HG03354 (cell line): ENCODE data around the gene UBTD1.
"Not testable (repeated sequence)": the region's sequence is repeated elsewhere in the genome, so short reads cannot be mapped to it uniquely, and the experiment has no call there.

Source experiments
- ATAC-seq: cut with Tn5 transposase; IDR thresholded peaks from one replicate; pipeline ENCODE4 v1.9.1; 2021; ENCODE audit warnings: mild to moderate bottlenecking; ENCODE audit not compliant: unreplicated experiment, poor library complexity, severe bottlenecking

Gene UBTD1, protein sequence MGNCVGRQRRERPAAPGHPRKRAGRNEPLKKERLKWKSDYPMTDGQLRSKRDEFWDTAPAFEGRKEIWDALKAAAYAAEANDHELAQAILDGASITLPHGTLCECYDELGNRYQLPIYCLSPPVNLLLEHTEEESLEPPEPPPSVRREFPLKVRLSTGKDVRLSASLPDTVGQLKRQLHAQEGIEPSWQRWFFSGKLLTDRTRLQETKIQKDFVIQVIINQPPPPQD

DNA sequence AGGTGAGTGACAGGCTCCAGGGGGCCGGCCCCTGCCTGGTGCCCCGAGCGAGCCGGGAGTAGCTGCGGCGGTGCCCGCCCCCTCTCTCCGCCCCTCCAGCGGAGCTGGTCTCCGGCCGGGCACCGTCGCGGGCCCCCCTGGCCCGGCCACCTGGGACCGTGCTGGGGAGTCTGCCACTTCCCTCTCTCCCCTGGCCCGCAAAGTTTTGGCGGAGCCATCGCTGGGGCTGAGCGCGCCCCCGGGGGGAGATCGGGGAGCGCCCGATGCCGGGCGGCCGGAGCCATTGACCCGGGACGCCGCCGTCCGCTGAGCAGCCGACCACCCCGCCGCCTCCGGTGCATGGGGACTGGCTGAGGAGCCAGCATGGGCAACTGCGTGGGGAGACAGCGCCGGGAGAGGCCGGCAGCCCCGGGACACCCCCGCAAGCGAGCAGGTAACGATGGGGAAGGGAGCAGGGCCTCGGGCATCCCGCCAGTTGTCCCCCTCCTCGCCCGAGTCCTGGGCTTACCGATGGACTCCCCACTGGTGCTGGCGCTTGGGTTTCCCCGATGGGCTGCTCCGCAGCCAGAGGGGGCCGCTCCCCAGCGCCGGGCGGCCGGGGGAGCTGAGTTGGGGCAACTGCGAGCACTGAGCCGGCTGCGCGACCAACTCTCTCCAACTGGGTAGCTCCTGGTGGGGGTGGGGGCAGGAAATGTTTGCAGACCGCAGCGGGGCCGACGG lies at the start of gene UBTD1:
Gene UBTD1, plus strand, starts transcription at position 84 of the 720 bp plus-strand sequence. Its CDS starts 280 bp downstream, at position 364.
- ATAC-seq: peak; percentile 14

DNA sequence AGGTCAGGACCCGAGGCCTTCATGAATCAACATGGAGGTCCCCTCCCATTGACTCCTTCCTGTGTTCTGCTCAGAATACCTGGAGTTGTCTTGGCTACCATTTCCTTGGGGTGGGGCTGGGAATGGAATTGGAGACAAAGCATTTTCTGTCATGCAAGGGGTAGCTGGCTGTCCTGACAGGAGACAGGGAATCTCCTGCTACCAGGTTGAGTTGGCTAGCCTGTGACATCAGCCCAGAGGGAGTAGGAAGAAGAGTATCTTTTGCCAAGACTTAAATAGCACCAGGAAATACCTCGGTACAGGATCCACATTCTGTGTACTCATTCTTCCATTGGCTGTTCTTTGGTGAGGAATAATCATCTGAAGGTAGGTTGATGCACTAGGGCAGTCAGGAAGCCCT lies 47.9 kb upstream of the UBTD1 start:
- no peak for ATAC-seq

DNA sequence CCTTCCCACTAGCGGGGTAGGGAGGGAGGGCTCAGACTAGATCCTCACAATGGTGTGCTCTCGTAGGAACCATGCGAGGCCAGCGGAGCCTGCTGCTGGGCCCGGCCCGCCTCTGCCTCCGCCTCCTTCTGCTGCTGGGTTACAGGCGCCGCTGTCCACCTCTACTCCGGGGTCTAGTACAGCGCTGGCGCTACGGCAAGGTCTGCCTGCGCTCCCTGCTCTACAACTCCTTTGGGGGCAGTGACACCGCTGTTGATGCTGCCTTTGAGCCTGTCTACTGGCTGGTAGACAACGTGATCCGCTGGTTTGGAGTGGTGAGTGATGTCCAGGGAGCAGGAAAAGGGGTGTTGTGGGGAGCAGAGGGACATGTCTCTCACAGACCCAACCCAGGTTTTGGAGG lies 47.1 kb upstream of the UBTD1 start:
- ATAC-seq: no peak

- ATAC-seq: no peak
These were observed 46.4 kb upstream of the UBTD1 start for GRCh38 chr10:97452352-97452751.

GRCh38 chr10:97454330-97455036 lies 44.2 kb upstream of the UBTD1 start:
- ATAC-seq: no peak

DNA sequence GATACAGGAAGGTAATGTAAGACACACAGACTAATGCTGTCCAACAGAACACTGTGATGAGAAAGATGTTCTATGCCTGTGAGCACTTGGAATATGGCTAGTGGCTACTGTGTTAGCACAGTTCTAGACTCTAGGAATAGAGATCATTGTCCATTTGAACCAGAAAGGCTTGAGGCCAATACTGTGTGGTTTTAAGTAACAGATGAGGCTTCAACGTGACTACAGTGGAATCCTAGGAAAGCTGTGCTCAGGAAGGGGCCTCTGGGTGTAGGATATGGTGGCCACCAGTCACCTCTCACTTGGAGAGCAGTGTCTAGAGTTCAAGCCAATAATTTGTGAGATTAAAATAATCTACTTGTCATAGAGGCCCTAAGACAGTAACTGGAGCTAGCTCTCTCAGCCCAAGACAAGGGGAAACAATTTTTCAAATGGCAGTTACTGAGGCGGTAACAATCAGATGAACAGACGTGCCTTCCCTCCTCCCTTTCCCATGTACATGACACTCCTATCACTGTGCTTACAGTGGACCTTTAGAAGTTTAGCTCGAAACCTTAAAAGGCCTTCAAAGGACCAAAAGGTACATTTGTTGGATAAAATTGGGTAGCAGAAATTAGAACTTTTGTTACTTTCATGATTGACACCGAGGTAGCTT lies 42.6 kb upstream of the UBTD1 start:
- no peak for ATAC-seq

DNA sequence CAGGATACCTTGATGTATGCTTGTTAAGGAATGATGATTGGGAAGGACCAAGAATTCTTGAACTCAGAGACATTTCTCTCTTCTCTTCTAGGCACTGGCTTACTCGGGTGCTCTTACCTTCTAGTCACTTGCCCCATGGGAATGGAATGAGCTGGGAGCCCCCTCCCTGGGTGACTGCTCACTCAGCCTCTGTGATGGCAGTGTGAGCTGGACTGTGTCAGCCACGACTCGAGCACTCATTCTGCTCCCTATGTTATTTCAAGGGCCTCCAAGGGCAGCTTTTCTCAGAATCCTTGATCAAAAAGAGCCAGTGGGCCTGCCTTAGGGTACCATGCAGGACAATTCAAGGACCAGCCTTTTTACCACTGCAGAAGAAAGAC lies 42.0 kb upstream of the UBTD1 start:
- ATAC-seq: no peak

GRCh38 chr10:97459111-97459510 lies 39.6 kb upstream of the UBTD1 start:
- ATAC-seq: no peak

GRCh38 chr10:97459933-97460332 lies 38.8 kb upstream of the UBTD1 start:
- ATAC-seq: no peak

- no peak for ATAC-seq
These were observed 36.4 kb upstream of the UBTD1 start for GRCh38 chr10:97462309-97462708.

DNA sequence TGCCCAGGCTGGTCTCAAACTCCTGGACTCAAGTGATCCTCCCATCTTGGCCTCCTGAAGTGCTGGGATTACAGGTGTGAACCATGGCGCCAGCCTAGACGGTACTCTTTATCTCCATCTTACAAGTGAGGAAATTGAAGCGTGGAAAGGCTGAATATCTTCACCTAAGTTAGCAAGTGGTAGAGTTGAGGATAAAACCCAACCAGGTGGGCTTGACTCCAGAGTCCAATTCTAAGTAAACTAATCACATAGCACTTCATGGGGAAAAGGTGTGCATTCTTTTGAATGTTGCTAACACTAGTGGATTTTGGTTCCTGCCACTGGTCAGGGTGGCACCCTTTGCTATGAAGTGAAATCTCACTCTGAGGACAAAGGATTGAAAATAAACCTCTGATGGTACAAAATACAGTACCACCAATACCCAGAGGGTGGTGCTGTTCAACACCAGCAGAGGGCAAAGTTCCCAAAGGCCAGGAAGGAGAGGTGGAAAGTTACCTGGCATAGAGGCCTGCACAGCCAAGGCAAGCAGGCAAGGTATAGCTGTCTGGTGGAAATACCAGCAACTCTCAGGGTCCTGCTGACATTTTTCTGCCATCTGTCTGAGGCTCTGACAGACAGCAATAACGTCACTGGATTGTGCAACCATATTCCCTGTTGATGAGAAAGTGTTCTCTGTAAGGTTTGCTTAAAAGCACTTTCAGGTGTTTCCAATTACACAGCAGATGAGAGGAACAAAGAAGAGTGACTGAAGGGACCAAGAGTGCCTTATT lies 35.2 kb upstream of the UBTD1 start:
- ATAC-seq: no peak

- ATAC-seq: no peak
These were observed 34.5 kb upstream of the UBTD1 start for GRCh38 chr10:97464226-97464625.

- no peak for ATAC-seq
These were observed 32.7 kb upstream of the UBTD1 start for GRCh38 chr10:97465982-97466381.

- no peak for ATAC-seq
These were observed 32.0 kb upstream of the UBTD1 start for GRCh38 chr10:97466755-97467154.

DNA sequence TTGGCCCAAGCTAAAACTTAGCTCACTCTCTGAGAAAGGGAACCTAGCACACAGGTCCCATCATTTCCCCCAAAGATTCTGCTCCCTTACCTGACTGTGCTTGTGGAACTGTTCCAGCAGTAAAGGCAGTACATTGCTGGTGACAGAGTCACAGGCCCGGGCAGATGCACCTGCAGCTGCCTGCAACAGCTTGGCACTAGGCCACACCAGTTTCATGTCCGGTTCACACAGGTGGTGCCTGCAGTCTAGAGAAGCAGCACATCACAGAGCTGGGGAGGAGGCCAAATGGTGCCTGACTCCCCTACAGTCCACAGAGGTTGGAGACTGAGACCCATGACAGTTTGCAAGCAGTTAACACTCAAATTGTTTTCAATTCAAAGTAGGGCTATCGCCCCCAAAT lies 30.6 kb upstream of the UBTD1 start:
- ATAC-seq: no peak

- ATAC-seq: not testable (repeated sequence)
These were observed 29.9 kb upstream of the UBTD1 start for GRCh38 chr10:97468781-97469180.

DNA sequence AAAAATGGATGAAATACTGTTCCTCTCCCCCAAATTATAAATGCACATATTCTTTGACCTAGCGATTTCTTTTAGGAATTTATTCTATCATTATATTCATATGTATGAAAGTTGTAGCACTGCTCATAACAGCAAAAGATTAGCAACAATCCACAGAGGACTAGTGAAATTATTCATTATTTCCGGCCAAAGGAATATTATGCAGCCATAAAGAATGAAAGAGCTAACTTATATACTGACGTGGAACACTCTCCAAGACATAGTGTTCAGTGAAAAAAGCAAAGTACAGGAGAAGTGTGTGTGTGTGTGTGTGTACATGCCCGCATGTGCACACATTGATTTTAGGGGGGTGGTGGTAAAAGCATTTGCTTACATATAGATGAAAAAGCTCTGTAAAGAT lies 23.8 kb upstream of the UBTD1 start:
- no peak for ATAC-seq

DNA sequence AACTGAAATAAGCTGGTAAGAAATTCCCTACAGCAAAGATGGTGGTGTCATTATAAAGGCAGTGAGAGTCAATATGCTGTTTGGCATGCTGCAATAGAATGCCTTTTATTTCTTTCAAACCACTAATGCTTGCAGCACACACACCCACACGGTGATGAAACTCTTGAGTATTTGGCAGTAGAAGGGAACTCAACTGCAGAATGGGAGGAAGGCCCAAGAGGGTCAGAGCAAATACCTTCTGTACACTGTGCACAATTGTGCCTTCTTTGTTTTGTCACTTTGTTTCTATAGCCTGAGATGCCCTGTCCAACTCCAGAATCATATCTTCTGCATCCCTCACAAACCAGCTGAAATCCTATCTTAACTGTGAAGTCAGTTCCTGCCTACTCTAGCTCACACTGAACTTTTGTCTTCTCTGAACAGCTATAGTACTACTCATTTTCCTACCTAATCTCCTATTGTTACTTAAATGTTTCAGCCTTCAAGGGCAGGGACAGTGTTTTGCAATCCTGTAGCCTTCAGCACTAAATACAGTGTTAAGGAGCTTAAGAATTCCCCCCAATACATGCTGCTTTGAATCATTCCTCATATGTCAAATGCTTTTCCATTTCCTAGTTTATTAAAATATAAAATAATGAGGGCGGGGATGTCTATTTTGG lies 22.7 kb upstream of the UBTD1 start:
- no peak for ATAC-seq

GRCh38 chr10:97479410-97479809 lies 19.3 kb upstream of the UBTD1 start:
- not testable (repeated sequence) for ATAC-seq
